Measurements from ENCODE around the gene LRRC3C. TPM values are rescaled to one million over a fixed set of nuclear protein-coding genes. Genes with fewer than 3 reads are reported as not detected.
A peak's percentile ranks its signal among the peaks of the same experiment; 100 is the strongest.

Gene LRRC3C
- total RNA-seq, 6 experiments from 2014 or later, result not detected

DNA sequence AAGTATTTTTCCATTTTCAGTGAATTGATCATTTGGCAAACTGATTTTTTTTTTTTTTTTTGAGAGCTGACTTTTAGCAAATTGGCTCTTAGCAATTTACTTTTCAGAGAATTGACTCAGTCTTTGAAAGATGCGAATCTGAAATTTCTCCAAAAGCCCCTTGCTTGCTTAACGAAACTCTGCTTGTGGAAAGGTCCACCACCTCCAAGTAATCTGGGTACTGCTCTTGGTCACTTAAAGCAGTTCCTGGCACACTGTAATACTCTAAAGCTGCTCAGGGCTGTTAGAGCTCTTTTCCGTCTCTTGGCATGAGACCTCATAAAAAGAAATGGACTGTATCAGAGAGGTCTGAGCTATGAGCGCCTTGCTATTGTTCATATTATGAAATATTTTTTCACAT, 12.0 kb upstream of the LRRC3C start:
- peaks cover 12% of the 10 kb centered on the region; the same call in 1 of the 2 replicates for H3K36me3 Mint-ChIP-seq (ENCODE audit: low read depth)
- no peak overlapping the region for H3K27ac Mint-ChIP-seq
- no peak for DNase-seq
- H3K4me1 Mint-ChIP-seq (ENCODE audit: low read depth), result no peaks in the 10 kb centered on the region
- no peak overlapping the region for H3K4me3 Mint-ChIP-seq
- no peaks in the 10 kb centered on the region for H3K9me3 Mint-ChIP-seq
- no peaks in the 10 kb centered on the region; the same call in 1 of the 2 replicates for H3K27me3 Mint-ChIP-seq (ENCODE audit: insufficient read depth)
- TF ChIP-seq, protein P1, sequence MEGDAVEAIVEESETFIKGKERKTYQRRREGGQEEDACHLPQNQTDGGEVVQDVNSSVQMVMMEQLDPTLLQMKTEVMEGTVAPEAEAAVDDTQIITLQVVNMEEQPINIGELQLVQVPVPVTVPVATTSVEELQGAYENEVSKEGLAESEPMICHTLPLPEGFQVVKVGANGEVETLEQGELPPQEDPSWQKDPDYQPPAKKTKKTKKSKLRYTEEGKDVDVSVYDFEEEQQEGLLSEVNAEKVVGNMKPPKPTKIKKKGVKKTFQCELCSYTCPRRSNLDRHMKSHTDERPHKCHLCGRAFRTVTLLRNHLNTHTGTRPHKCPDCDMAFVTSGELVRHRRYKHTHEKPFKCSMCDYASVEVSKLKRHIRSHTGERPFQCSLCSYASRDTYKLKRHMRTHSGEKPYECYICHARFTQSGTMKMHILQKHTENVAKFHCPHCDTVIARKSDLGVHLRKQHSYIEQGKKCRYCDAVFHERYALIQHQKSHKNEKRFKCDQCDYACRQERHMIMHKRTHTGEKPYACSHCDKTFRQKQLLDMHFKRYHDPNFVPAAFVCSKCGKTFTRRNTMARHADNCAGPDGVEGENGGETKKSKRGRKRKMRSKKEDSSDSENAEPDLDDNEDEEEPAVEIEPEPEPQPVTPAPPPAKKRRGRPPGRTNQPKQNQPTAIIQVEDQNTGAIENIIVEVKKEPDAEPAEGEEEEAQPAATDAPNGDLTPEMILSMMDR (IDR thresholded peaks at IDR 0.05), result no peak

DNA sequence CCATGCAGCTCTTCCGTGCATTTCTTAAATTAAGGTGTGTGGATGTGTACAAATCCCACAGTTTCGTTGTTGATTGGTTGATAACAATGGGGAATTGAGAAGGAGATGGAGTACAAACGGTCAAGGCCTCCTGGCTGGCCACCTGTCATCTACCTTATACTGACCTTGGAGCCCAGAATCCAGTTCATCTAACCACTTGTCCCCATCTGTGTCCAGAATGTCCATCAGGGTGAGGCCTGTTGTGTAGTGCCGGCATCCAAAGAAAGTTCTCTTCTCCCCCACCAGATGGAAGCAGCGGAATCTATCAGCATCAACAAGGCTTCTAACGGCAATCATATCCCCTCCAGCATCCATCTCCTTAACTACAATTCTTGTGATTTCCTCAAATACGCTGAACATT, 10.6 kb upstream of the LRRC3C start:
- Mint-ChIP-seq H3K36me3 (ENCODE audit: low read depth) (peaks cover 12% of the 10 kb centered on the region; the same call in 1 of the 2 replicates), H3K27me3 (ENCODE audit: insufficient read depth) (no peaks in the 10 kb centered on the region), H3K9me3 (no peaks in the 10 kb centered on the region), H3K4me3 (no peak overlapping the region), H3K4me1 (ENCODE audit: low read depth) (no peaks in the 10 kb centered on the region), H3K27ac (no peak overlapping the region)
- DNase-seq, result no peak
- TF ChIP-seq, protein P1 (IDR thresholded peaks at IDR 0.05), result peak; percentile 45; the same call in 1 of the 2 replicates

DNA sequence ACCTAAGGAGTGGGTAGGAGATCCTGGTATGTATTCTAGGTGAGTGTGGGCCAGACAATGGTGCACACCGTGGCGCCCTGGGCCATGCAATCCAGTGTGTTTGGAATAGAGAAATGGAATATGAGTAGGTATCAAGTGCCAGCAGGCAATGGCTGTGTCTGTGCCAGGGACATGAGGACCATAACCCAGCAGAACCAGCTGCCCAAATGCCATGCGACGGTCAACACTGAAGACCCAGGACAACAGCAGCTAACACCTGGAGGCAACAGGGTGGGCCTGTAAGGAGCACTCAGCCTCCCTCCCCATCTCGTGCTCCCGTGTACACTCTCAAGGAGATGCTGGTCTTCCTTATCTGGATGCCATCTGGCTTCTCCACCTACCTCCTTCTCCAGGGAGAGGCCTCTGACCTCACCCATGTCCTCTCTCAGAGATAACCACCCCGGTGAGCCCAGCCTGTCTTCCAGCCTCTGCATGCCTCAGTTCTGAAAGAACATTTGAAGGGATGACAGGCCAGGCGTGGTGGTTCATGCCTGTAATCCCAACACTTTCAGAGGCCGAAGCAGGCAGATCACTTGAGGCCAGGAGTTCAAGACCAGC, 8.3 kb upstream of the LRRC3C start:
- H3K4me1 Mint-ChIP-seq (ENCODE audit: low read depth), result peaks cover 4% of the 10 kb centered on the region
- H3K36me3 Mint-ChIP-seq (ENCODE audit: low read depth), result peaks cover 6% of the 10 kb centered on the region; the same call in 1 of the 2 replicates
- no peak overlapping the region for H3K27ac Mint-ChIP-seq
- H3K4me3 Mint-ChIP-seq, result no peak overlapping the region
- no peak for DNase-seq
- no peaks in the 10 kb centered on the region for H3K27me3 Mint-ChIP-seq (ENCODE audit: insufficient read depth)
- no peaks in the 10 kb centered on the region for H3K9me3 Mint-ChIP-seq
- TF ChIP-seq, protein P1 (IDR thresholded peaks at IDR 0.05), result no peak

DNA sequence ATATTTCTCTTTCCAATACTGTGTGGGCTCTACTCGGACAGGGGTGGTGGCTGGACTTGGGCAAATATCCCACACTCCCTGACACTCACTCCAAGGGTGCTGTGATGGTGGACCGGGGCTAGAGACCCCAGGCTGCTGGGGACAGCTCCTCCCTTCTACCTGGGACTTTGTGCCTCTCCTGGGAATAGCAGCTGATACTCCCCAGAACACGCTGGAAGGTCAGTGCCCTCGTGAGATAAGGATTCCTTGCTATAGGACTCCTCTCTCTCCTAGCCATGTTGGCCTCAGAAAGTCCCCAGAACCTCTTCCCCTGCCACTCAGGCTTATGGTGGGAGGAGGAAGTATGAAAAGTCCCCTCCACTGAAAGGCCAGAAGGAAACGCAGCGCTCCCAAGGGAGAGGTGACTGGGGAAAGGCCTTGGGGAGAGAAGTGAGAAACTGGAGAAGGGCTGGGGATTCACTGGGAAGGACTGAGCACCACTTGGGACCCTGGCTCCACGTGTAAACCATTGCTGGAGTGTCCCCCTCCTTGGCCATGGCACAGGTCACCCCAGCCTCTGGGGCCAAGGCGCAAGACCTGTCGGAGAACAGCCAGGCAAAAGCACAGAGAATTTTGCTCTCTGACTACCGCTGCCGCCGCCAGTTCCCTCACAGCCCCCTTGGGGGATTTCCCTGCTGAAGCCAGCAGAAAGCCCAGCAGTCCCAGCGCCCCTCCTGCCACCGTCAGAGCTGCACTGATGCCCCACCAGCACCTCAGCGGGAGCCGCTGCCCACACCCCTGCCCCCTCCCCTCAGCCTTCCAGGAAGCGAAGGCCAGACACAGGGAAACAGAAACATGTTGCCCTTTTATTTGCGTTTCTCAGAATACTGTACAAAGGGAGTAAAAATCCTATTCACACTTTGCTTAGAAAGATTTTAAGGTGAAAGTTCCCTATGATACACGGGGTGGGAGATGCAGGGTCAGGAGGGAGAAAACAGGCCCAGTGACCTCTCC, 7.0 kb upstream of the LRRC3C start:
- Mint-ChIP-seq H3K36me3 (ENCODE audit: low read depth) (peaks cover 6% of the 10 kb centered on the region; the same call in 1 of the 2 replicates), H3K9me3 (no peaks in the 10 kb centered on the region)

DNA sequence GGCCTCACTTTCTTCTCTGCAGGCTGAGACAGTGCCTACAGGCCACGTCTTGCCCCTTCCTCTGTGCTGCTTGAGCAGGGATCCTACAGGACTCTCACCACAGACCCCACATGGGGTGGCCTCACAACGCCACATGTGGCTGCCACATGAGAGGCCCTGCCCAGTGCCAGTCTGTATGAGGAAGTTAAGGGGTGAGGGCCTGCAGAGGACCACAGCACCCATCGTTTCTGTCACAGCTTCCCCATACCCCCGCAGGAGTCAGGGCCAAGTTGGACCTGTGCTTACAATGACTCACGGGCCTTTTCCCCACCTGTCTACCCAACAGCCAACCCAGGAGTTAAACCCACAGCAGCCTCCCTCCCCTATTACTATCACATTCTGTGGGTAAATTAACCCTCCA, 6.2 kb upstream of the LRRC3C start:
- DNase-seq, result no peak
- Mint-ChIP-seq H3K27ac (no peak overlapping the region), H3K27me3 (ENCODE audit: insufficient read depth) (no peaks in the 10 kb centered on the region), H3K4me3 (no peak overlapping the region), H3K9me3 (no peaks in the 10 kb centered on the region), H3K4me1 (ENCODE audit: low read depth) (peaks cover 23% of the 10 kb centered on the region), H3K36me3 (ENCODE audit: low read depth) (peaks cover 6% of the 10 kb centered on the region)
- TF ChIP-seq, protein P1 (IDR thresholded peaks at IDR 0.05), result no peak

More for the DNA sequence above, 7.0 kb upstream of the LRRC3C start:
- TF ChIP-seq, protein P1 (IDR thresholded peaks at IDR 0.05), result no peak
- Mint-ChIP-seq H3K27me3 (ENCODE audit: insufficient read depth) (no peaks in the 10 kb centered on the region), H3K27ac (no peak overlapping the region), H3K4me1 (ENCODE audit: low read depth) (peaks cover 17% of the 10 kb centered on the region), H3K4me3 (no peak overlapping the region)
- no peak for DNase-seq

Data from HFFc6 (cell line).